GM23248 (cell line): ENCODE results near the gene BHLHE23.

Experiments
- EZH2 ChIP-seq: fragments of 200-600 bp; sonication (generic); IDR thresholded peaks from 2 replicates; pipeline ENCODE4 v1.6.1; 2018; ENCODE audit warnings: antibody characterized with exemption, mild to moderate bottlenecking; ENCODE audit not compliant: insufficient read depth, poor library complexity, severe bottlenecking
- EZH2phosphoT487 ChIP-seq: fragments of 200-600 bp; sonication (generic); IDR thresholded peaks from 2 replicates; pipeline ENCODE4 v1.6.1; 2018; ENCODE audit warnings: antibody characterized with exemption, moderate library complexity, mild to moderate bottlenecking, low read depth; ENCODE audit not compliant: insufficient read depth

- TF ChIP-seq EZH2, result no peak
- no peak for TF ChIP-seq EZH2phosphoT487
Observed at GRCh38 chr20:62958388-62959100, 48.2 kb downstream of the BHLHE23 start.
